ENCODE results near the gene DLL1. TPM values are rescaled to one million over a fixed set of nuclear protein-coding genes. Genes with fewer than 3 reads are reported as not detected.
"Not testable (repeated sequence)": the region's sequence is repeated elsewhere in the genome, so short reads cannot be mapped to it uniquely, and the experiment has no call there.

The DLL1 gene, protein sequence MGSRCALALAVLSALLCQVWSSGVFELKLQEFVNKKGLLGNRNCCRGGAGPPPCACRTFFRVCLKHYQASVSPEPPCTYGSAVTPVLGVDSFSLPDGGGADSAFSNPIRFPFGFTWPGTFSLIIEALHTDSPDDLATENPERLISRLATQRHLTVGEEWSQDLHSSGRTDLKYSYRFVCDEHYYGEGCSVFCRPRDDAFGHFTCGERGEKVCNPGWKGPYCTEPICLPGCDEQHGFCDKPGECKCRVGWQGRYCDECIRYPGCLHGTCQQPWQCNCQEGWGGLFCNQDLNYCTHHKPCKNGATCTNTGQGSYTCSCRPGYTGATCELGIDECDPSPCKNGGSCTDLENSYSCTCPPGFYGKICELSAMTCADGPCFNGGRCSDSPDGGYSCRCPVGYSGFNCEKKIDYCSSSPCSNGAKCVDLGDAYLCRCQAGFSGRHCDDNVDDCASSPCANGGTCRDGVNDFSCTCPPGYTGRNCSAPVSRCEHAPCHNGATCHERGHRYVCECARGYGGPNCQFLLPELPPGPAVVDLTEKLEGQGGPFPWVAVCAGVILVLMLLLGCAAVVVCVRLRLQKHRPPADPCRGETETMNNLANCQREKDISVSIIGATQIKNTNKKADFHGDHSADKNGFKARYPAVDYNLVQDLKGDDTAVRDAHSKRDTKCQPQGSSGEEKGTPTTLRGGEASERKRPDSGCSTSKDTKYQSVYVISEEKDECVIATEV
- total RNA-seq = 10 to 100 TPM in 2 of 3 donors, 1 to 10 TPM in 1; 3.8 to 26.9 (median 12.3) TPM

DNA sequence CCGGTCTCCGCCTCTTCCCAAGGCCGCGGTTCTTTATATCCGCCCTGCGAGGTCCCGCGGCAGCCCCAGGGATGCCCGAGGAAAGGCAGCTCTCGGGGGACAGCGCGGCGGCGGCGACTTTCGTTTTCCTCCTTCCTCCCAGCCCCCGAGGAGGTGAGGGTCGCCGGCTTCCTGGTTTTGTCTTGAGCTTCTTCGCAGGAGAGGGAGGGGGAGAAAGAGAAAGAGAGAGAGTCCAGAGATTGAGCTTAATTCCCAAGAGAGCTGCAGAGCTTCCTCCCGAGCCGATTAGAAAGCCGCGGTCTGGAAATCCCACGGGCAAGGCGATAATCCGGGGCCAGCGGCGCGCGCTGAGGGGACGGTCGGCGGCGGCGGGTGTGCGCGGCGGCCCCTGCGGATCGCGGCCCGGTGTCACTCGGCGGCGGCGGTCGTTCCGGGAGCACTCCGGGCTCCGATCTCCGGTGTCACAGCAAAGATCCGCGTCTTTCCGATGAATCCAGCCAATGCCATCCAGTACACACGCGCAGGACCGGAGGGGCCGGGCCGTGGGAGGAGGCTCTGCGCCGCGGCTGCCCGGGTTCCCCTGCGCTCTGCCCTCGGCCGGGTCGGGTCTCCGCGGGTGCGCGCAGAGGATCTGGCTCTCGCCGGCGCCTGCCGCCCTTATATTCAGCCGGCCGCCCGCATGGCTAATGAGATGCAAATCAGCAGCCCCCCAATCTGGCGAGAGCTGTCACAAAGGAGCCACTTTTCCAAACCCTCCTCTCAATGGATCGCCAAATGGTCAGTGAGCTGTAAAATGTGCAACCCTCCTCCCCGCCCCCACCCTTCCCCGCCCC lies at the start of gene DLL1:
TSS of gene DLL1 (minus strand) at position 783 of the 833 bp plus-strand sequence. CDS start 939 bp downstream, outside the sequence.
- intact Hi-C loops (cut with DNase I; ENCODE audit: low total_unique reads) = no loop called here
- peaks cover 0 to 11% of the 10 kb centered on the region in 2 donors for H3K27me3 ChIP-seq
- H3K9me3 ChIP-seq = no peaks in the 10 kb centered on the region
- H3K27ac ChIP-seq = peak within 1 kb of the TSS; percentile 77 to 92
- peaks cover 8 to 10% of the 10 kb centered on the region in 2 donors for H3K4me1 ChIP-seq
- TF ChIP-seq POLR2A (IDR thresholded peaks at IDR 0.05) (peak; percentile 33), POLR2AphosphoS5 (IDR thresholded peaks at IDR 0.05) (peak in 1 of 3 donors; percentile 36)
- TF ChIP-seq, protein P1, sequence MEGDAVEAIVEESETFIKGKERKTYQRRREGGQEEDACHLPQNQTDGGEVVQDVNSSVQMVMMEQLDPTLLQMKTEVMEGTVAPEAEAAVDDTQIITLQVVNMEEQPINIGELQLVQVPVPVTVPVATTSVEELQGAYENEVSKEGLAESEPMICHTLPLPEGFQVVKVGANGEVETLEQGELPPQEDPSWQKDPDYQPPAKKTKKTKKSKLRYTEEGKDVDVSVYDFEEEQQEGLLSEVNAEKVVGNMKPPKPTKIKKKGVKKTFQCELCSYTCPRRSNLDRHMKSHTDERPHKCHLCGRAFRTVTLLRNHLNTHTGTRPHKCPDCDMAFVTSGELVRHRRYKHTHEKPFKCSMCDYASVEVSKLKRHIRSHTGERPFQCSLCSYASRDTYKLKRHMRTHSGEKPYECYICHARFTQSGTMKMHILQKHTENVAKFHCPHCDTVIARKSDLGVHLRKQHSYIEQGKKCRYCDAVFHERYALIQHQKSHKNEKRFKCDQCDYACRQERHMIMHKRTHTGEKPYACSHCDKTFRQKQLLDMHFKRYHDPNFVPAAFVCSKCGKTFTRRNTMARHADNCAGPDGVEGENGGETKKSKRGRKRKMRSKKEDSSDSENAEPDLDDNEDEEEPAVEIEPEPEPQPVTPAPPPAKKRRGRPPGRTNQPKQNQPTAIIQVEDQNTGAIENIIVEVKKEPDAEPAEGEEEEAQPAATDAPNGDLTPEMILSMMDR (IDR thresholded peaks at IDR 0.05) = no peak
- DNase-seq (ENCODE audit: low spot score in 2 of 2) = peak in 1 of 2 donors; percentile 39
- H3K4me3 ChIP-seq = peak within 1 kb of the TSS; percentile 77 to 93 (median 78)
- H3K36me3 ChIP-seq = no peaks in the 10 kb centered on the region

DNA sequence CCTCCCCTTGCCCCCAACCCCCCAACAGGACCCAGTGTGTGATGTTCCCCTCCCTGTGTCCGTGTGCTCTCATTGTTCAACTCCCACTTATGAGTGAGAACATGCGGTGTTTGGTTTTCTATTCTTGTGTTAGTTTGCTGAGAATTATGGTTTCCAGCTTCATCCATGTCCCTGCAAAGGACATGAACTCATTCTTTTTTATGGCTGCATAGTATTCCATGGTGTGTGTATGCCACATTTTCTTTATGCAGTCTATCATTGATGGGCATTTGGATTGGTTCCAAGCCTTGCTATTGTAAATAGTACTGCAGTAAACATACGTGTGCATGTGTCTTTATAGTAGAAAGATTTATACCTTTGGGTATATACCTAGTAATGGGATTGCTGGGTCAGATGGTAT lies 44.3 kb upstream of the DLL1 start:
- intact Hi-C loops (cut with DNase I; ENCODE audit: low total_unique reads); H3K4me3 ChIP-seq; H3K27me3 ChIP-seq; DNase-seq (ENCODE audit: low spot score in 2 of 2); H3K4me1 ChIP-seq; H3K27ac ChIP-seq; H3K9me3 ChIP-seq: not testable (repeated sequence)
- H3K36me3 ChIP-seq = peaks cover 11% of the 10 kb centered on the region

DNA sequence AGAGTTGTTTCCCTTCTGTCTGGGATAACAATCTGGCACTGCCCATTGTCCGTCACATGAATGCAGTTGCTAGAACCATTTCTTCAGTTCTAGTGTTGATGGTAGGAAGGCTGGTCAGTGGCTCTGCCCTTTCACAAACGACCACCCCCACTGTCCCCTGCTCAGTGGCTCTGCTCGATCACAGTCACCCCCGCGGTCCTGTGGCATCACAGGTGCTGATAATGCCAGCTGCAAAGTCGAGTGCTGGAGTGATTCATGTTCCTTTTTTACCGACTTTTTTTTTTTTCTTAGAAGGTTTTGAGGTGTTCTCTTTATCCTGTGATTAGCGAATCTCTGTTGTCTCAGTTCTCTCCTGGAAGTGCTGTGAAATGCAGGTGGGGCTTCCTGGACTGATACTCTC lies 38.4 kb upstream of the DLL1 start:
- H3K36me3 ChIP-seq = peaks cover 11% of the 10 kb centered on the region

DNA sequence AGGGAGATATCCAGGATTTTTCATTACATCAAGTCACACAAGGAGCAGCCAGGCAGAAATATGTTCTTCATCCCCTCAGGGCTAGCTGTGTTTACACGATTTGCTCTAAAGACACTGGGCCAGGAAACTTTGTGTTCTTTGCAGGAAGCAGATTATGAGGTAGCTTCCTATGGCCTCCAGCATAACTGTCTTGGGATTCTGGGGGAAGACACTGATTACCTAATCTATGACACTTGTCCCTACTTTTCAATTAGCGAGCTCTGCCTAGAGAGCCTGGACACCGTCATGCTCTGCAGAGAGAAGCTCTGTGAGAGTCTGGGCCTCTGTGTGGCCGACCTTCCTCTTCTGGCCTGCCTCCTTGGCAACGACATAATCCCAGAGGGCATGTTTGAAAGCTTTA lies 26.8 kb upstream of the DLL1 start:
- Histone ChIP-seq H3K9me3 (no peaks in the 10 kb centered on the region), H3K27ac (peak overlapping the region; percentile 19 to 80), H3K27me3 (no peaks in the 10 kb centered on the region), H3K36me3 (no peaks in the 10 kb centered on the region), H3K4me1 (no peaks in the 10 kb centered on the region), H3K4me3 (no peak overlapping the region)
- intact Hi-C loops (cut with DNase I; ENCODE audit: low total_unique reads) = no loop called here
- no peak for DNase-seq (ENCODE audit: low spot score in 2 of 2)
- TF ChIP-seq POLR2A (IDR thresholded peaks at IDR 0.05) = no peak
- TF ChIP-seq, protein P1 (IDR thresholded peaks at IDR 0.05) = no peak
- peak in 1 of 3 donors; percentile 18 for TF ChIP-seq POLR2AphosphoS5 (IDR thresholded peaks at IDR 0.05)

More for the DNA sequence above, 38.4 kb upstream of the DLL1 start:
- no peak overlapping the region for H3K4me3 ChIP-seq
- DNase-seq (ENCODE audit: low spot score in 2 of 2) = no peak
- no peak overlapping the region for H3K27ac ChIP-seq
- no peaks in the 10 kb centered on the region for H3K4me1 ChIP-seq
- H3K9me3 ChIP-seq = no peaks in the 10 kb centered on the region
- intact Hi-C loops (cut with DNase I; ENCODE audit: low total_unique reads) = no loop called here
- H3K27me3 ChIP-seq = no peaks in the 10 kb centered on the region
- TF ChIP-seq, protein P1 (IDR thresholded peaks at IDR 0.05) = no peak
- TF ChIP-seq POLR2AphosphoS5 (IDR thresholded peaks at IDR 0.05) = no peak
- TF ChIP-seq POLR2A (IDR thresholded peaks at IDR 0.05) = no peak

DNA sequence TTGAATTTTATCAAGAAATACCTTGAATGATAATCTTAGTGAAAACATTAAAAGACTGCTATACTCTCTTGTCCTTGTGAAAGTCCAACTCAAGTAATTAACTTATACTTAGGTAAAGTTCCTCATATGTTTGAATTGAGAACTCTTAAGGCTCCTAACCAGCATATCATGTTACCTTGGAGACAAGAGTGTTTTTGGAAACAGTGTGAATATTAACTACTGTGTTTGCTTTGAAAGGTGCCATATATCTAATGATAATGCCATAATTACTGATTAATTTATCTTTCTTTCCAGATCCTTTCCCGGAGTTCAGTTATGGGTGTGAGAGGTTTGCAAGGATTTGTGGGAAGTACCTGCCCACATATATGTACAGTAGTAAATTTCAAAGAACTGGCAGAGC lies 26.2 kb upstream of the DLL1 start:
- Histone ChIP-seq H3K4me3 (no peak overlapping the region), H3K36me3 (no peaks in the 10 kb centered on the region), H3K9me3 (no peaks in the 10 kb centered on the region), H3K27ac (peak overlapping the region; percentile 19 to 80), H3K4me1 (no peaks in the 10 kb centered on the region), H3K27me3 (no peaks in the 10 kb centered on the region)
- TF ChIP-seq, protein P1 (IDR thresholded peaks at IDR 0.05) = no peak
- TF ChIP-seq POLR2A (IDR thresholded peaks at IDR 0.05) (no peak), POLR2AphosphoS5 (IDR thresholded peaks at IDR 0.05) (no peak)
- DNase-seq (ENCODE audit: low spot score in 2 of 2) = no peak
- intact Hi-C loops (cut with DNase I; ENCODE audit: low total_unique reads) = no loop called here

All from breast epithelium (tissue), 4 donors.